ENCODE data around the gene MAP9. TPM values are rescaled to one million over a fixed set of nuclear protein-coding genes. Genes with fewer than 3 reads are reported as not detected.
"Not testable (repeated sequence)": the region's sequence is repeated elsewhere in the genome, so short reads cannot be mapped to it uniquely, and the experiment has no call there.

Gene MAP9
- total and polyA plus RNA-seq, 5 experiments from 2014 or later = 4.3 to 11.2 (median 7.9) TPM

DNA sequence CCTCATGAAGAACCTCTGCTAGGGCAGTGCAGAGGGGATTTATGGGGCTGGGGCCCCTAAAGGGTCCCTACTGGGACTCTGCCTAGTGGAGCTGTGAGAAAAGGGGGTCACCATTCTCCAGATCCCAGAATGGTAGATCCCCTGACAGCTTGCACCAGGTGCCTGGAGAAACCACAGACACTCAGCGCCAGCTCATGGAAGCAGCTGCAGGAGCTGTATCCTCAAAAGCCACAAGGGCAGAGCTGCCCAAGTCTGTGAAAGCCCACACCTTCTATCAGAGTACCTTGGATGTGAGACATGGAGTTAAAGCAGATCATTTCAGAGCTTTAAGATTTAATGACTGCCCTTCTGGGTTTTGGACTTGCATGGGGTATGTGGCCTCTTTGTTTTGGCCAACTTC is 38.6 kb downstream of the MAP9 start:
- no peak for ATAC-seq
- H3K36me3 Mint-ChIP-seq = peaks cover 5 to 7% (median 5%) of the 10 kb centered on the region in 3 donors
- DNase-seq = no peak
- POLR2A ChIA-PET = no interaction called here
- no peaks in the 10 kb centered on the region for H3K4me1 Mint-ChIP-seq
- H3K4me3 Mint-ChIP-seq = no peak overlapping the region
- H3K9me3 Mint-ChIP-seq = peaks cover 0 to 12% (median 4%) of the 10 kb centered on the region in 9 donors
- H3K27ac Mint-ChIP-seq = no peak overlapping the region
- H3K27me3 Mint-ChIP-seq = peaks cover 7 to 25% (median 10%) of the 10 kb centered on the region in 5 donors

- H3K36me3 Mint-ChIP-seq = peaks cover 0 to 5% (median 0%) of the 10 kb centered on the region in 3 donors
- peaks cover 0 to 12% (median 4%) of the 10 kb centered on the region in 9 donors for H3K9me3 Mint-ChIP-seq
- no peak for DNase-seq
- no peak overlapping the region for H3K4me3 Mint-ChIP-seq
- no peak overlapping the region for H3K27ac Mint-ChIP-seq
- H3K4me1 Mint-ChIP-seq = no peaks in the 10 kb centered on the region
- no peak for ATAC-seq
- POLR2A ChIA-PET = no interaction called here
- H3K27me3 Mint-ChIP-seq = peaks cover 7 to 25% (median 10%) of the 10 kb centered on the region in 5 donors
Measured at GRCh38 chr4:155336242-155336641, 40.5 kb downstream of the MAP9 start.

DNA sequence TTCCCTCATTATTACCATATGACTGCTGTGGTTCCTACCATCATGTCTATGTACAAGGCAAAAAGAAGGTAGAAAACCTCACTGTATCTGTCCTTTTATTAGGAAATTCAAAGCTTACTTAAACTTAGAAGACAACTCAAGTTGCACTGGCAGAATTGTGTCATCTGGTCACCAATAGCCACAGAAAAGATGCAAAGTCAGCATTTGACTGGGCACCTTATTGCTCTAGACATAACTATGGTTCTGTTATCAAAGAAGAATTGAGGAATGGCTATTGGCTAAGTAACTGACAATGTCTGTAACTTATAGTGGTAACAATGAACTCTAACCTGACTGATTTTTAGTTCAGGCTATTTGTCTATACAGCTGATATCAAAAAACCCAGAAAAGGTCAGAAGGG is 45.3 kb downstream of the MAP9 start:
- peaks cover 0 to 4% (median 0%) of the 10 kb centered on the region in 3 donors for H3K36me3 Mint-ChIP-seq
- POLR2A ChIA-PET = no interaction called here

GRCh38 chr4:155322782-155323181 is 54.0 kb downstream of the MAP9 start:
- H3K36me3 Mint-ChIP-seq = peaks cover 0 to 6% (median 0%) of the 10 kb centered on the region in 3 donors
- no peak overlapping the region for H3K27ac Mint-ChIP-seq
- no peak for ATAC-seq
- no peak overlapping the region for H3K4me3 Mint-ChIP-seq
- H3K27me3 Mint-ChIP-seq = peaks cover 8 to 40% (median 22%) of the 10 kb centered on the region in 5 donors
- no peak for DNase-seq
- no peaks in the 10 kb centered on the region for H3K4me1 Mint-ChIP-seq
- POLR2A ChIA-PET = no interaction called here
- peaks cover 0 to 9% (median 0%) of the 10 kb centered on the region in 9 donors for H3K9me3 Mint-ChIP-seq

More for the DNA sequence above, 45.3 kb downstream of the MAP9 start:
- peaks cover 5 to 12% (median 8%) of the 10 kb centered on the region in 5 donors for H3K27me3 Mint-ChIP-seq
- H3K4me3 Mint-ChIP-seq = no peak overlapping the region
- DNase-seq (no peak), ATAC-seq (no peak)
- peaks cover 0 to 8% (median 0%) of the 10 kb centered on the region in 9 donors for H3K9me3 Mint-ChIP-seq
- no peak overlapping the region for H3K27ac Mint-ChIP-seq
- H3K4me1 Mint-ChIP-seq = no peaks in the 10 kb centered on the region

- peaks cover 8 to 40% (median 20%) of the 10 kb centered on the region in 5 donors for H3K27me3 Mint-ChIP-seq
- peaks cover 0 to 6% (median 0%) of the 10 kb centered on the region in 3 donors for H3K36me3 Mint-ChIP-seq
- POLR2A ChIA-PET = no interaction called here
- H3K27ac Mint-ChIP-seq = no peak overlapping the region
- no peak for ATAC-seq
- peaks cover 0 to 9% (median 0%) of the 10 kb centered on the region in 9 donors for H3K9me3 Mint-ChIP-seq
- no peak for DNase-seq
- no peaks in the 10 kb centered on the region for H3K4me1 Mint-ChIP-seq
- no peak overlapping the region for H3K4me3 Mint-ChIP-seq
Measured at GRCh38 chr4:155321006-155321405, 55.8 kb downstream of the MAP9 start.

GRCh38 chr4:155319516-155319915 is 57.2 kb downstream of the MAP9 start:
- no peak overlapping the region for H3K4me3 Mint-ChIP-seq
- no peak for DNase-seq
- peaks cover 0 to 7% (median 0%) of the 10 kb centered on the region in 3 donors for H3K36me3 Mint-ChIP-seq
- no peak for ATAC-seq
- POLR2A ChIA-PET = no interaction called here
- peaks cover 8 to 42% (median 18%) of the 10 kb centered on the region in 5 donors for H3K27me3 Mint-ChIP-seq
- H3K27ac Mint-ChIP-seq = no peak overlapping the region
- peaks cover 0 to 9% (median 1%) of the 10 kb centered on the region in 9 donors for H3K9me3 Mint-ChIP-seq
- no peaks in the 10 kb centered on the region for H3K4me1 Mint-ChIP-seq

GRCh38 chr4:155312027-155312426 is 64.7 kb downstream of the MAP9 start:
- H3K9me3 Mint-ChIP-seq, H3K27ac Mint-ChIP-seq, POLR2A ChIA-PET, ATAC-seq, H3K36me3 Mint-ChIP-seq, DNase-seq, H3K4me3 Mint-ChIP-seq, H3K4me1 Mint-ChIP-seq: not testable (repeated sequence)
- peaks cover 2 to 30% (median 21%) of the 10 kb centered on the region in 5 donors for H3K27me3 Mint-ChIP-seq

DNA sequence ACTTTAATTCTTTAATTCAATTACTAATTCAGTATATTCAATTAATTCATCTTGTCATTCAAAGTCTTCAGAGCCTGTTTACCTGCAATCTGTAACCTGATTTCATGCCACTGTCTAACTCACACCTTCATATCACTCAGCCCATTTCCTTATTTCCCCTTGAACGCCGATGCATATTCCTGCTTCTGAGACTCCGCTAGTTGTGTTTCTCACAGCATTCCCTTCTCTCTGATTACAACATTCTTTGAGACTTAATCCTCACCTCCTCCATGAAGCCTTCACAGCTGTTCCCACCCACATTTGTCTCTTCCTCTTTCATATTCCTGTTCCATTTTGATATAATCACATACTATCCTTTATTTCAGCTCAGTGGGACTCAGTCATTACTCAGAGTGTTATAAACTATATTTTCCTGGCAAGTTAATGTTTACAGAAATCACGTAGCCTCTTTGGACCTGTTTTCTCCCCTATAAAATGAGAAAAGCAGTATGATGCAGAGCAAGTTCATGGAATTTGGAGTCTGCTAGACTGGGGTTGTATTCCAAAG is 69.0 kb downstream of the MAP9 start:
- H3K36me3 Mint-ChIP-seq = no peaks in the 10 kb centered on the region
- peaks cover 2 to 19% (median 8%) of the 10 kb centered on the region in 5 donors for H3K27me3 Mint-ChIP-seq
- POLR2A ChIA-PET = no interaction called here
- no peak overlapping the region for H3K27ac Mint-ChIP-seq
- no peak for DNase-seq
- no peak overlapping the region for H3K4me3 Mint-ChIP-seq
- no peaks in the 10 kb centered on the region for H3K9me3 Mint-ChIP-seq
- no peak for ATAC-seq
- peaks cover 0 to 2% (median 0%) of the 10 kb centered on the region in 4 donors for H3K4me1 Mint-ChIP-seq

GRCh38 chr4:155305619-155306018 is 71.1 kb downstream of the MAP9 start:
- Mint-ChIP-seq H3K9me3 (no peaks in the 10 kb centered on the region), H3K27me3 (peaks cover 0 to 11% (median 4%) of the 10 kb centered on the region in 5 donors), H3K4me1 (peaks cover 0 to 2% (median 0%) of the 10 kb centered on the region in 4 donors), H3K27ac (no peak overlapping the region), H3K36me3 (no peaks in the 10 kb centered on the region), H3K4me3 (no peak overlapping the region)
- POLR2A ChIA-PET = no interaction called here
- ATAC-seq (no peak), DNase-seq (no peak)

DNA sequence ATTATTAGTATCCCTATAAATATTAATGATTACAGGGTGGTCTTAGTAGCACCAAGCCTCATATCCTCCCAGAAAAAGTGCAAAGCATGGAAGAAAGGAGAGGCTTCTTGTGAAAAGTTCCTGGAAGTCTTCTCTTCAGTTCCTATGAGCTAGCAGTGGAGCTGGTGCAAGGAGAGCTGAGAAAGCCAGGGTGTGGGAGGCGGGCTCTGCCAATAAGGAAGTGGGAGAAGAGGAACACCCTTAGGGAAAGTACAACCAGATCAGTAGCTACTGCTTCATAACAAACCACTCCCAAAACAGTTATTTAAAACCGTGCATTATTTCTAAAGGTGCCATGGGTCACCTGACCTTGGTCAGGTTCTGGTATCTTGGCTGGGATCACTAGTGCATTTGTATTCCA is 72.4 kb downstream of the MAP9 start:
- POLR2A ChIA-PET = no interaction called here
- H3K4me3 Mint-ChIP-seq = no peak overlapping the region
- H3K9me3 Mint-ChIP-seq = peaks cover 0 to 5% (median under 1%) of the 10 kb centered on the region in 9 donors
- no peaks in the 10 kb centered on the region for H3K36me3 Mint-ChIP-seq
- ATAC-seq (no peak), DNase-seq (no peak)
- no peak overlapping the region for H3K27ac Mint-ChIP-seq
- H3K4me1 Mint-ChIP-seq = peaks cover 0 to 2% (median 0%) of the 10 kb centered on the region in 4 donors
- peaks cover 0 to 11% (median 3%) of the 10 kb centered on the region in 5 donors for H3K27me3 Mint-ChIP-seq

DNA sequence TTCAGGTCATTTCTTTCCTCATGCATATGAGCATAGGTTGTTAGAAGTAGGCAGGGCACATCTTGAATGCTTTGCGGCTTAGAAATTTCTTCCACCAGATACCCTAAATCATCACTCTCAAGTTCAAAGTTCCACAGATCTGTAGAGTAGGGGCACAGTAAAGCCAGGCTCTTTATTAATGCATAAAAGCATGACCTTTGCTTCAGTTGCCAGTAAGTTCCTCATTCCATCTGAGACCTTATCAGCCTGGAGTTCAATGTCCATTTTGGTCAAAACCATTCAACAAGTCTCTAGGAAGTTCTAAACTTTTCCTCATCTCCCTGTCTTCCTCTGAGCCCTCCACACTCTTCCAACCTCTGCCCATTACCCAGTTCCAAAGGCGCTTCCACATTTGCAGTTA is 77.7 kb downstream of the MAP9 start:
- H3K27me3 Mint-ChIP-seq = peaks cover 0 to 20% (median 0%) of the 10 kb centered on the region in 5 donors
- no peak overlapping the region for H3K4me3 Mint-ChIP-seq
- peaks cover 0 to 28% (median 8%) of the 10 kb centered on the region in 9 donors for H3K9me3 Mint-ChIP-seq
- POLR2A ChIA-PET = no interaction called here
- no peak overlapping the region for H3K27ac Mint-ChIP-seq
- DNase-seq = no peak
- no peak for ATAC-seq
- no peaks in the 10 kb centered on the region for H3K4me1 Mint-ChIP-seq
- H3K36me3 Mint-ChIP-seq = peaks cover 0 to 7% (median 0%) of the 10 kb centered on the region in 3 donors
